CD8-positive, alpha-beta memory T cell (primary cell): ENCODE measurements around the gene CORIN. TPM values are rescaled to one million over a fixed set of nuclear protein-coding genes. Genes with fewer than 3 reads are reported as not detected.
A peak's percentile ranks its signal among the peaks of the same experiment; 100 is the strongest.

Source experiments
- CTCF ChIA-PET: fragments of 350-600 bp; sonication (Branson Sonifier 250); formaldehyde crosslinking; loops from one replicate; lab custom pipeline; 2021; ENCODE audit warnings: antibody characterized with exemption; lab: Charles Lee
- POLR2A ChIA-PET: fragments of 350-600 bp; sonication (Branson Sonifier 250); formaldehyde crosslinking; loops from one replicate; lab custom pipeline; 2021; ENCODE audit warnings: antibody characterized with exemption; lab: Charles Lee
- DNase-seq, 5 donors: peaks; one replicate each; pipeline versions ENCODE4 v3.0.0 to v3.0.0-alpha.2; 2020 to 2022; ENCODE audit warnings: mixed read lengths in 1 of 5
- H3K27ac ChIP-seq: one replicate; pipeline ENCODE4 v1.7.0; 2013; ENCODE audit warnings: low read depth, mild to moderate bottlenecking, low read length, moderate library complexity
- H3K27me3 ChIP-seq: 2 replicates; pipeline ENCODE4 v1.7.0; 2013; ENCODE audit warnings: low read length, mild to moderate bottlenecking; ENCODE audit not compliant: insufficient read depth, poor library complexity, severe bottlenecking
- H3K36me3 ChIP-seq: 2 replicates; pipeline ENCODE4 v1.7.0; 2013; ENCODE audit warnings: mild to moderate bottlenecking, low read length, moderate library complexity; ENCODE audit not compliant: insufficient read depth
- H3K4me1 ChIP-seq: 2 replicates; pipeline ENCODE4 v1.7.0; 2013; ENCODE audit warnings: mild to moderate bottlenecking, low read length, moderate library complexity; ENCODE audit not compliant: insufficient read depth
- H3K4me3 ChIP-seq: 2 replicates; pipeline ENCODE4 v1.7.0; 2013; ENCODE audit warnings: mild to moderate bottlenecking, low read length
- H3K9me3 ChIP-seq: 2 replicates; pipeline ENCODE4 v1.7.0; 2013; ENCODE audit warnings: mild to moderate bottlenecking, low read length
- H3K27ac Mint-ChIP-seq, 8 donors: one replicate each; pipeline ENCODE4 v1.8.0; 2020 to 2021; ENCODE audit warnings: mixed read lengths in 8 of 8, mild to moderate bottlenecking in 6 of 8, inconsistent platforms in 3 of 8, moderate library complexity in 3 of 8
- H3K27me3 Mint-ChIP-seq, 2 donors: one replicate each; pipeline ENCODE4 v1.8.0; 2020 to 2021; ENCODE audit warnings: mixed read lengths in 2 of 2, mild to moderate bottlenecking in 1 of 2, moderate library complexity in 1 of 2
- H3K36me3 Mint-ChIP-seq, 3 donors: one replicate each; pipeline ENCODE4 v1.8.0; 2020 to 2021; ENCODE audit warnings: mixed read lengths in 3 of 3, inconsistent platforms in 1 of 3, mild to moderate bottlenecking in 1 of 3
- H3K4me1 Mint-ChIP-seq, 3 donors: one replicate each; pipeline ENCODE4 v1.8.0; 2020 to 2021; ENCODE audit warnings: mixed read lengths in 3 of 3, inconsistent platforms in 1 of 3, mild to moderate bottlenecking in 1 of 3
- H3K4me3 Mint-ChIP-seq, 7 donors: one replicate each; pipeline ENCODE4 v1.8.0; 2020 to 2021; ENCODE audit warnings: mixed read lengths in 7 of 7, mild to moderate bottlenecking in 6 of 7, moderate library complexity in 4 of 7, inconsistent platforms in 2 of 7
- H3K9me3 Mint-ChIP-seq, 5 donors: one replicate each; pipeline ENCODE4 v1.8.0; 2020 to 2022; ENCODE audit warnings: mixed read lengths in 5 of 5, mild to moderate bottlenecking in 3 of 5, moderate library complexity in 2 of 5, inconsistent platforms in 1 of 5
- polyA plus RNA-seq: library from polyadenylated mRNA; unstranded; fragments of 300-500 nt; fragmentation: Illumina TruSeq; gene quantifications from one replicate; pipeline ENCODE4 v1.2.3, GENCODE V29; 2021
- total RNA-seq, 2 experiments: library from RNA; stranded (reverse); gene quantifications; one replicate each; pipeline ENCODE4 v1.2.3, GENCODE V29; 2021

Gene CORIN
- total and polyA plus RNA-seq, 3 experiments from 2014 or later: 0.04 to 0.11 (median 0.06) TPM

DNA sequence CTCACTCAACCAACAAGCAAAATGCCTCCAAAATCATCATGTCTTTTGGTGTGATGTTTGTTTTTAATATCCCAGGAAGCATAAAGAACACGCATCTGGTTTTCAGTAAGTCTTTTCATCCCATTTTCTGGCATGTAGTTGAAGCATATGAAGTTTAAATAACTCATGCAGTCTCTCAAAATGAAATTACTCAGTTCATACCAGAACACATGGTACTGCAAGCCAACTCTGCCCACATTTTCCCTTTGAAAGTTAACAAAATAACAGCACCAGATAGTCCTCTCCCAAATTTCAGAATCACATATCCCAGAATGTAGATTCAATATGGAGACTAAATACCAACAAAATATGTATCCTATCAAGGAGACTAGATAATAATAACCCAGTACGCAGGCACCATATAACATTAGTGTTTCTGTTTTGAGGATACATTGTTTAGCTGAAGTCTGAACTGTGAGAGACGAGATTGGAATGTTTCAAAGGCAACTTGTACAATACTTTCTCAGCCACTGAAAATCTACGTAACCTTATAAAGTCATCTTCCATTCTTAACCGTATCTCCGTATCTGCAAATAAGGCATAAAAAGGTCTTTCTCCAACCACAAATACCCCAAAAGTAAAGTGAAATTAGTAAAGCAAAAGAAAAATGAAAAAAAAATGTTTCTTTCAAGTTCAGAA is 23.1 kb downstream of the CORIN start:
- POLR2A ChIA-PET: no interaction called here
- Mint-ChIP-seq H3K9me3 (no peaks in the 10 kb centered on the region), H3K27me3 (peaks cover 17 to 46% of the 10 kb centered on the region in 2 donors), H3K27ac (no peak overlapping the region), H3K4me1 (peaks cover 0 to 5% (median 4%) of the 10 kb centered on the region in 3 donors), H3K4me3 (no peak overlapping the region), H3K36me3 (no peaks in the 10 kb centered on the region)
- Histone ChIP-seq H3K4me3 (no peak overlapping the region), H3K4me1 (no peaks in the 10 kb centered on the region), H3K36me3 (no peaks in the 10 kb centered on the region), H3K27ac (no peak overlapping the region), H3K27me3 (no peaks in the 10 kb centered on the region), H3K9me3 (no peaks in the 10 kb centered on the region)
- CTCF ChIA-PET: no interaction called here
- no peak for DNase-seq

GRCh38 chr4:47809654-47810203 is 28.1 kb downstream of the CORIN start:
- CTCF ChIA-PET: interaction anchor here (0.6 kb wide), 1 partner anchor 24 kb away, joined by 5 read pairs; no protein-coding TSS in a partner anchor
- H3K27ac Mint-ChIP-seq: peak overlapping the region in 1 of 8 donors; percentile 59
- POLR2A ChIA-PET: no interaction called here

GRCh38 chr4:47804598-47804997 is 33.3 kb downstream of the CORIN start:
- Mint-ChIP-seq H3K27me3 (peaks cover 5 to 11% of the 10 kb centered on the region in 2 donors), H3K36me3 (no peaks in the 10 kb centered on the region), H3K27ac (no peak overlapping the region), H3K9me3 (no peaks in the 10 kb centered on the region), H3K4me3 (no peak overlapping the region), H3K4me1 (no peaks in the 10 kb centered on the region)
- H3K27ac ChIP-seq: no peak overlapping the region
- CTCF ChIA-PET: no interaction called here
- no peaks in the 10 kb centered on the region for H3K36me3 ChIP-seq
- POLR2A ChIA-PET: no interaction called here
- no peaks in the 10 kb centered on the region for H3K27me3 ChIP-seq
- no peak for DNase-seq
- no peaks in the 10 kb centered on the region for H3K4me1 ChIP-seq
- H3K9me3 ChIP-seq: no peaks in the 10 kb centered on the region
- H3K4me3 ChIP-seq: no peak overlapping the region

More at GRCh38 chr4:47809654-47810203, 28.1 kb downstream of the CORIN start:
- H3K9me3 ChIP-seq: no peaks in the 10 kb centered on the region
- H3K4me3 Mint-ChIP-seq: no peak overlapping the region
- H3K27me3 Mint-ChIP-seq: peaks cover 11 to 35% of the 10 kb centered on the region in 2 donors
- H3K4me1 Mint-ChIP-seq: no peaks in the 10 kb centered on the region
- DNase-seq: no peak
- H3K36me3 Mint-ChIP-seq: no peaks in the 10 kb centered on the region
- no peak overlapping the region for H3K27ac ChIP-seq
- H3K4me3 ChIP-seq: no peak overlapping the region
- H3K9me3 Mint-ChIP-seq: no peaks in the 10 kb centered on the region
- H3K36me3 ChIP-seq: no peaks in the 10 kb centered on the region
- no peaks in the 10 kb centered on the region for H3K27me3 ChIP-seq
- no peaks in the 10 kb centered on the region for H3K4me1 ChIP-seq

- Mint-ChIP-seq H3K4me1 (no peaks in the 10 kb centered on the region), H3K27ac (no peak overlapping the region), H3K27me3 (peaks cover 0 to 11% of the 10 kb centered on the region in 2 donors), H3K4me3 (no peak overlapping the region), H3K9me3 (no peaks in the 10 kb centered on the region), H3K36me3 (no peaks in the 10 kb centered on the region)
- H3K4me1 ChIP-seq: no peaks in the 10 kb centered on the region
- DNase-seq: no peak
- ChIA-PET POLR2A (no interaction called here), CTCF (no interaction called here)
- H3K36me3 ChIP-seq: no peaks in the 10 kb centered on the region
- H3K27me3 ChIP-seq: no peaks in the 10 kb centered on the region
- H3K4me3 ChIP-seq: no peak overlapping the region
- H3K27ac ChIP-seq: no peak overlapping the region
- H3K9me3 ChIP-seq: no peaks in the 10 kb centered on the region
Observed at GRCh38 chr4:47801481-47802002, 36.3 kb downstream of the CORIN start.

- Mint-ChIP-seq H3K9me3 (no peaks in the 10 kb centered on the region), H3K4me1 (no peaks in the 10 kb centered on the region), H3K27ac (no peak overlapping the region), H3K27me3 (peaks cover 3 to 6% of the 10 kb centered on the region in 2 donors), H3K4me3 (no peak overlapping the region), H3K36me3 (no peaks in the 10 kb centered on the region)
- ChIA-PET POLR2A (no interaction called here), CTCF (no interaction called here)
- DNase-seq: no peak
- Histone ChIP-seq H3K36me3 (no peaks in the 10 kb centered on the region), H3K4me3 (no peak overlapping the region), H3K9me3 (no peaks in the 10 kb centered on the region), H3K27ac (no peak overlapping the region), H3K27me3 (no peaks in the 10 kb centered on the region), H3K4me1 (no peaks in the 10 kb centered on the region)
Observed at GRCh38 chr4:47798165-47798564, 39.7 kb downstream of the CORIN start.

DNA sequence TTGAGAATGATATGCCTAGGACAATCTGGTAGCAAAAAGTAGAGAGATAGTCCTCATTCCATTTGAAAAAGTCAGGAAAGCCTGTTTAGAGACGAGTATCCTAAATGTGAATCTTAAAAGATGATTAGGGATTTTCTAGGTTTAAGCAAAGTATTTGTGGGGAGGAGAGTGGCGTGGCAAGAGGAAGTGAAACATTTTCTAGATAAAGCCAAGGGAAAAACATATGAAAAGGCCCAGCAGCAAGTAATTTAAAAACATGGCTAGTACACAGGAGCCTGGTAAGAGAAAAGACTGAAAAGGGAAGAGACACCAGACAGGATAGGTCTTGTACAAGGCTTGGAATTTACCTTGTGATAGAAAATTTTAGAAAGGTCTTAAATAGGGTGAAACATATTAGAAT is 45.9 kb downstream of the CORIN start:
- peaks cover 0 to 3% of the 10 kb centered on the region in 2 donors for H3K27me3 Mint-ChIP-seq
- no peaks in the 10 kb centered on the region for H3K9me3 ChIP-seq
- H3K27ac ChIP-seq: no peak overlapping the region
- no peaks in the 10 kb centered on the region for H3K9me3 Mint-ChIP-seq
- H3K4me1 Mint-ChIP-seq: no peaks in the 10 kb centered on the region
- H3K27ac Mint-ChIP-seq: no peak overlapping the region
- ChIA-PET CTCF (no interaction called here), POLR2A (no interaction called here)
- no peaks in the 10 kb centered on the region for H3K36me3 Mint-ChIP-seq
- no peak overlapping the region for H3K4me3 ChIP-seq
- H3K36me3 ChIP-seq: no peaks in the 10 kb centered on the region
- no peak for DNase-seq
- no peak overlapping the region for H3K4me3 Mint-ChIP-seq
- H3K4me1 ChIP-seq: no peaks in the 10 kb centered on the region
- no peaks in the 10 kb centered on the region for H3K27me3 ChIP-seq

DNA sequence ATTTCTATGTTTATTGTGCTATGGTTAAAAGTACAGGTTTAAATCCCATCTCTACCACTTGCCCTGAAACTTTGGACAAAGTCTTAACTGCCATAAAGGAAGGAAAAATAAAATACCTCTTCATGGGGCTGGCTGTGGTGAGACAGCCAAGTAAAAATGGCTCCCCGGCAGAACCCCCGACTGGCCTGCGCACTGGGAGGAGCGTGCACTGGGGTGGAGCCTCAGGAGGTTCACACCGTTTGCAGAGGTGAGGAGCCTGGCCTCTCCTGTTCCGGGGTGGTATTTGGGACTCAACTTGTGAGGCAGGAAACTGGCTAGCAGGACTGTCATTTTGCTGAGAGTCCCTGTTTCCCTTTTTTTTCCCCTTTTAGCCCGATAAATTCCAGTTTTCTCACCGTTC is 47.8 kb downstream of the CORIN start:
- no peaks in the 10 kb centered on the region for H3K36me3 ChIP-seq
- CTCF ChIA-PET: no interaction called here
- no peak for DNase-seq
- POLR2A ChIA-PET: no interaction called here
- Mint-ChIP-seq H3K27ac (no peak overlapping the region), H3K4me3 (no peak overlapping the region), H3K36me3 (no peaks in the 10 kb centered on the region), H3K9me3 (no peaks in the 10 kb centered on the region), H3K27me3 (peaks cover 2 to 6% of the 10 kb centered on the region in 2 donors), H3K4me1 (no peaks in the 10 kb centered on the region)
- no peaks in the 10 kb centered on the region for H3K27me3 ChIP-seq
- H3K27ac ChIP-seq: no peak overlapping the region
- H3K4me3 ChIP-seq: no peak overlapping the region
- H3K9me3 ChIP-seq: no peaks in the 10 kb centered on the region
- H3K4me1 ChIP-seq: no peaks in the 10 kb centered on the region

GRCh38 chr4:47788126-47788525 is 49.7 kb downstream of the CORIN start:
- Histone ChIP-seq H3K27ac (no peak overlapping the region), H3K9me3 (no peaks in the 10 kb centered on the region), H3K4me1 (no peaks in the 10 kb centered on the region), H3K4me3 (no peak overlapping the region), H3K36me3 (no peaks in the 10 kb centered on the region), H3K27me3 (peaks cover 5% of the 10 kb centered on the region)
- Mint-ChIP-seq H3K9me3 (no peaks in the 10 kb centered on the region), H3K27me3 (peaks cover 5 to 15% of the 10 kb centered on the region in 2 donors), H3K36me3 (no peaks in the 10 kb centered on the region), H3K27ac (no peak overlapping the region), H3K4me3 (no peak overlapping the region), H3K4me1 (no peaks in the 10 kb centered on the region)
- no peak for DNase-seq
- ChIA-PET POLR2A (no interaction called here), CTCF (no interaction called here)
